Mucosa of stomach (tissue), 1 donor: Measurements from ENCODE around the gene RERE.

ENCODE experiments used
- H3K27me3 ChIP-seq: one replicate; pipeline ENCODE4 v1.7.0; 2013; ENCODE audit warnings: mild to moderate bottlenecking, low read length; ENCODE audit not compliant: control insufficient read depth, insufficient read depth
- H3K36me3 ChIP-seq: one replicate; pipeline ENCODE4 v1.7.0; 2013; ENCODE audit warnings: low read length; ENCODE audit not compliant: control insufficient read depth, insufficient read depth
- H3K4me1 ChIP-seq: one replicate; pipeline ENCODE4 v1.7.0; 2013; ENCODE audit warnings: mild to moderate bottlenecking, low read length; ENCODE audit not compliant: control insufficient read depth, insufficient read depth
- H3K4me3 ChIP-seq: one replicate; pipeline ENCODE4 v1.7.0; 2013; ENCODE audit warnings: low read length
- H3K9ac ChIP-seq: one replicate; pipeline ENCODE4 v1.7.0; 2013; ENCODE audit warnings: mild to moderate bottlenecking, low read length, moderate library complexity
- H3K9me3 ChIP-seq: one replicate; pipeline ENCODE4 v1.7.0; 2013; ENCODE audit warnings: mild to moderate bottlenecking, low read length, moderate library complexity; ENCODE audit not compliant: control insufficient read depth
- donor health status: Pancreatic carcinoma.

Gene RERE

DNA sequence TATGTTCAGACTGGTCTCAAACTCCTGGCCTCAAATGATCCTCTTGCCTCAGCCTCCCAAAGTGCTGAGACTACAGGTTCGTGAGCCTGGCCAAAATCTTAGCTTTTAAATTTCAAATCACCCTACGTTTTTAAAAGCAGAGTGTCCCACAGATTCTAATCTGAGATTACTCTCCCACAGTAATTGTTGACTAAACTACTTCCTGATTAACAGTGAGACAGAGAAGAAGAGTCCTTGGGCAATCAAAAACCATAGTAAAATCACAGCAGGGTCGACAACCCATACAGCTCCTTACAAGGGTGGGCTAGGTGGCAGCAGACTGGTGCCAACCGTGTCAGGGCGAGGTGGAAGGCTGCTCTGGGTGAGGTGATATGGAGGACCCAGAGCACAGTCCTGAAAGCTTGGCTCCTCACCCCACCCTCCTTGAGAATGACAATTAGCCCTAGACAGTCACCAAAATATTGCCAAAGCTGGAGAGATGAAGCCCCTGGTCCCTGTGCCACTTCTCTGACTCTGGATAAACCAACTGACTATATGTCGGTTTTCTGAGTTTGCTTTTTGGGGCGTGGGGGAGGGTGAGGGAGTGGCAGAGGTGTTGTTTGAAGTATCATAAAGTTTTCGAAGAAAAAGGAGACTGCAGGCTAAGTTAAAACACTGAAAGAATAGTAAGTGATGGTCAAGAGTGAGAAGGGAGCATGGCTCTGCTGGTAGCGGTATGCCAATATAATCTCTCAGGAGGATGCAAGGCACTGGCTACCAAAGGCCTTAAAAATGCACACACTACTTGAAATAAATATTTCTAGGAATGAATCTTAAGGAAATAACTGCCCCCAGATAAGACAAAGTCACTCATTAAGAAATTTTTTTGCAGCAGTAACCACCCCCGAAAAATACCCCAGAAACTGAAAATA is 412.7 kb downstream of the RERE start:
- Histone ChIP-seq H3K4me1 (peaks cover 35% of the 10 kb centered on the region), H3K4me3 (no peak overlapping the region), H3K9me3 (no peaks in the 10 kb centered on the region), H3K27me3 (no peaks in the 10 kb centered on the region), H3K36me3 (no peaks in the 10 kb centered on the region), H3K9ac (no peak overlapping the region)

DNA sequence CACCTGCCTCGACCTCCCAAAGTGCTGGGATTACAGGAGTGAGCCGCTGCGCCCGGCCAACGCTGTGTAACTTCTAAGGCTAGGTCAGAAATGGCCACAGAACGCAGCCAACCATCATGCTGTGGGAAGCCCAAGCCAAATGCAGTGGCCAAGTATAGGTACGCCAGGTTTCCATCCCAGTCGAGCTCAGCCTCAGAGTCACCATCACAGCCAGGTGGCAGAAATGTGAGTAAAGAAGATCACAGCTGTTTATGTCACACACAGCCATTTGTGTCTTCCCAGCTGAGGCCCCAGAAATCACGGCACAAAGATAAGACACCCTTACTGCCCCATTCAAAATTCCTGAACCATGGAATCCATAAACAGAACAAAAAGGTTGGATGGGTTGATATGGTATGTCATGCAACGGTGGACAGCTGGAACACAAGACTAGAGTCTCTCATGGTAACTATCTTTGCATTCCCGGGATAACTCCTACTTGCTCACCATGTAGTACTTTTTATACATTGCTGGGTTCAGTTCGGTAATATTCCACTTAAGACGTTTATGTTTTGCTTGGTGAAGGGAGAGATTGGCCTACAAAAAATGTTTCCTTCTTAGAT is 415.2 kb downstream of the RERE start:
- no peak overlapping the region for H3K4me3 ChIP-seq
- no peaks in the 10 kb centered on the region for H3K36me3 ChIP-seq
- H3K9ac ChIP-seq: no peak overlapping the region
- no peaks in the 10 kb centered on the region for H3K27me3 ChIP-seq
- H3K9me3 ChIP-seq: no peaks in the 10 kb centered on the region
- H3K4me1 ChIP-seq: peaks cover 24% of the 10 kb centered on the region

- Histone ChIP-seq H3K4me1 (peaks cover 29% of the 10 kb centered on the region), H3K4me3 (no peak overlapping the region), H3K27me3 (no peaks in the 10 kb centered on the region), H3K9me3 (no peaks in the 10 kb centered on the region), H3K9ac (no peak overlapping the region), H3K36me3 (no peaks in the 10 kb centered on the region)
Observed at GRCh38 chr1:8398677-8399076, 418.8 kb downstream of the RERE start.

GRCh38 chr1:8398086-8398485 is 419.4 kb downstream of the RERE start:
- Histone ChIP-seq H3K36me3 (no peaks in the 10 kb centered on the region), H3K27me3 (no peaks in the 10 kb centered on the region), H3K9me3 (no peaks in the 10 kb centered on the region), H3K9ac (no peak overlapping the region), H3K4me3 (no peak overlapping the region), H3K4me1 (peaks cover 29% of the 10 kb centered on the region)

DNA sequence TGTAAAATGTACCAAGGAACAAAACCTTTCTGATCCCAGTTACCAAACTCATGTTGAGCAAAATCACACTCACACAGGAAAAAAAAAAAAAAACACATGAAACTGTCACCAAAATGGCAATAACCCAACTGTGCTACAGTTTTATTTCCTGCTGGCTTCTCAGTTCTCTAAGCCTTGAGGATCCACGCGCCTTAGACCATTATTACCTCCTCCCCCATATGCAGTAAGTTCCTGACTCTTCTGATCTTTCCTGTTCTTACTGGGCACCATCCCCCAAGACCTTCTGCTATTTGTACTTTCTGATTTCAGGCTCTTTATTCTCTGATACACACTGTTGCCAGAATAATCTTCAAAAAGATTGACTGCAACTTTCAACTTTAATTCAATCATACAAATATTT is 419.9 kb downstream of the RERE start:
- H3K36me3 ChIP-seq: no peaks in the 10 kb centered on the region
- H3K4me3 ChIP-seq: no peak overlapping the region
- no peak overlapping the region for H3K9ac ChIP-seq
- H3K9me3 ChIP-seq: no peaks in the 10 kb centered on the region
- no peaks in the 10 kb centered on the region for H3K27me3 ChIP-seq
- H3K4me1 ChIP-seq: peaks cover 29% of the 10 kb centered on the region

GRCh38 chr1:8396786-8397406 is 420.5 kb downstream of the RERE start:
- Histone ChIP-seq H3K9me3 (no peaks in the 10 kb centered on the region), H3K9ac (no peak overlapping the region), H3K27me3 (no peaks in the 10 kb centered on the region), H3K4me1 (peaks cover 29% of the 10 kb centered on the region), H3K36me3 (no peaks in the 10 kb centered on the region), H3K4me3 (no peak overlapping the region)

DNA sequence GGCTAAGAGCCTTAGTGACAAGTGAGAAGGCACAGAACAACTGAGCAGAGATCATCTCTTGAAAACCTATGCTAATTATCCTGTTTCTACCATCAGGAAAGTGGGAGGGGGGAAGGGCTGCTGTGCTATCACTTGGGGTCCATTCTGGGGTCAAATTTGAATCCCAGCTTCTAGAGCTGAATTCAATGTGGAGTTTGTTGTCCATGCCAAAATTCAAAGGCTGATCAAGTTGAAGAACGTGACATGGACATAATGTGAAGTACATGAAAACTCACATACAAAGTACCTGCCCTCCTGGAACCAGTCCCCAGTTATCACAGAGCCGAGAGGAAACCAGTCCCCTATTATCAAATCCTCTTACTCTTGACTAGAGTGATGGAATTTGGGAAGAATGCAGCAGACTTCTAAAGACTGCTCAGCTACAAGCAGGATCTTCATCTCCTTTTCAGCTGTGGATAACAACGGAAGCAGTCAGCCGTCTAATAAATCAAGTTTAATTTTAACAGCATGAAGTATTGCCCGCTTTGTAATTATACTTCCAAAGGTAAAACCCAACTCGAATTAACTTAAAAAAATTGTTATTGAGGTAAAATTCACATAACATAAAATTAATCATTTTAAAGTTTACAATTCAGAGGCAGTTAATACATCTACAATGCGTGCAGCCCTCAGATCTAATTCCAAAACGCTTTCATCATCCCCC is 421.2 kb downstream of the RERE start:
- H3K27me3 ChIP-seq: no peaks in the 10 kb centered on the region
- peak overlapping the region; percentile 5 for H3K9ac ChIP-seq
- H3K4me3 ChIP-seq: no peak overlapping the region
- no peaks in the 10 kb centered on the region for H3K36me3 ChIP-seq
- H3K4me1 ChIP-seq: peaks cover 29% of the 10 kb centered on the region
- no peaks in the 10 kb centered on the region for H3K9me3 ChIP-seq

GRCh38 chr1:8395433-8395866 is 422.0 kb downstream of the RERE start:
- Histone ChIP-seq H3K9me3 (no peaks in the 10 kb centered on the region), H3K27me3 (no peaks in the 10 kb centered on the region), H3K4me3 (no peak overlapping the region), H3K36me3 (no peaks in the 10 kb centered on the region), H3K4me1 (peaks cover 29% of the 10 kb centered on the region), H3K9ac (peak overlapping the region; percentile 5)

DNA sequence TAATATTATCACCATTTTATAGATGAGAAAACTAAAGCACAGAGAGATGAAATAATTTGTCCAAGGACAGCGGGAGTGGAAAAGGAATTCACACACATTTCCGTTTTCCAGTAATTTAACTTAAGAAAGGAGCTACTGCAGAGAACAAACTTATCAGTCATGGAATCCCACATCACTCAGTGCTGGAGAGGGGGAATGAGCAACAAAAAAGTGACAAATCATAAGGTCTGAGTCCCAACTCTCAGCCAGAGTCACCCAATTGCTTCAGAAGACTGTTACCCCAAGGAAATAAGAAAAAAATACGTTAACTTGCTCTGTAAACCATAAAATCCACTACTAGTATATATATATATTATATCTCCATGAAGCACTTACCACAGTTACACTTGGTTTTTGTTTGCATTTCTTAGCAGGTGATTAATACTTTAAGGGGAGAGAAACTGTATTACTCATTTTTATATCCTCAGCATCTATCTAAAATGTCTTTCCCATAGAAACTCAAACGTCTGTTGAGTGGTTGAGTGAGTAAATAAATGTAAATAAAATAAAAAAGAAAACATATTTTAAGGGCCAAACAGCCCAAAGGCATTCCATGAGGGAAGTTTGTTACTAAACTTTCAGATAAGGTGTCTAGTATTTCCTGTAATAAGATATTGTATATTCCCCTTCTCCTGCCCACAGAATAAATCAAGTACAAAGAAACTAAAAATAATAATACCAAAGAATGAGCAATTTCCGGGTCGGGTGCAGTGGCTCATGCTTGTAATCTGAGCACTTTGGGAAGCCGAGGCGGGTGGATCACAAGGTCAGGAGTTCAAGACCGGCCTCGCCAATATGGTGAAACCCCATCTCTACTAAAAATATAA is 422.8 kb downstream of the RERE start:
- Histone ChIP-seq H3K4me3 (no peak overlapping the region), H3K36me3 (no peaks in the 10 kb centered on the region), H3K4me1 (peaks cover 29% of the 10 kb centered on the region), H3K9ac (no peak overlapping the region), H3K27me3 (no peaks in the 10 kb centered on the region), H3K9me3 (no peaks in the 10 kb centered on the region)

DNA sequence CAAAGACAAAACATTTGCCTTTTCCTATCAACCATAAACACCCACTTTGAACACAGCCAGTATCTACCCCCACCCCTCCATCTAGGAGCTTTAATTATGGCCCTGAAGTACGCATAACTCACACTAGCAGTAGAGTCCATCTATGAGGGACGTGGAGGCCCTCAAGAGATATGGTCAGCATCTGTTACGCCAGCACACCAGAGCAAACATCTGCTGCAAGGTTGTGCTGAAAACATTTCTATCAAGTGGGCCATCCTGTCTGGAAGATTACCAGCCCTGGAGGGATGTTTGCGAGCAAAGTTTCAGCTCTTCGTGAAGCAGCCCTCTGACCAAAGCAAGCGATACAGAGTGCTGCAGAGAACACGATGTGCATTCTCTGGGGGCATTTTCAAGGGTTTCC is 424.9 kb downstream of the RERE start:
- Histone ChIP-seq H3K4me1 (peaks cover 18% of the 10 kb centered on the region), H3K9me3 (no peaks in the 10 kb centered on the region), H3K36me3 (no peaks in the 10 kb centered on the region), H3K4me3 (no peak overlapping the region), H3K27me3 (no peaks in the 10 kb centered on the region), H3K9ac (no peak overlapping the region)

DNA sequence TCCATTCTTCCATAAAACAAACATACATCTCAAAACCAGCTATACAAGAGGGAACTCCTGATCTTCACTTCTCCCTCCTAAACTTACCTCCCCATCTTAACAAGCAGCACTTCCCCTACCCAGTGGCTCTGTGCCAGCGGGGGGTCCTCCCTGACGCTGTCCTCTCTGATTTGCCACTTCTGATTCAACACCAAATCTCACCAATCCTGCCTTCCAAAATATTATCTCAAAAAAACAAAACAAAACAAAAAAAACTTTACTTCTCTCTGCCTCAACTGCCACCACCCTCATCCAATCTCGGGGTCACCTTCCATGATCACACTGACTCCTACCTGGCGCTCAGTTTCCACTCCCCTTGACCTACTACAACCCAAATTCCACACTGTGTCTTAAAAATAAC is 426.7 kb downstream of the RERE start:
- H3K9me3 ChIP-seq: no peaks in the 10 kb centered on the region
- peaks cover 2% of the 10 kb centered on the region for H3K4me1 ChIP-seq
- no peak overlapping the region for H3K9ac ChIP-seq

More for the DNA sequence above, 426.7 kb downstream of the RERE start:
- Histone ChIP-seq H3K27me3 (no peaks in the 10 kb centered on the region), H3K36me3 (no peaks in the 10 kb centered on the region), H3K4me3 (no peak overlapping the region)
